SU-DHL-6 (cell line): ENCODE data around the gene ALKBH2.

Experiments used
- EZH2phosphoT487 ChIP-seq: fragments of 200-600 bp; sonication (generic), shearing (Covaris generic); conservative IDR thresholded peaks from 2 replicates; pipeline ENCODE4 v1.6.1; 2018; ENCODE audit warnings: mild to moderate bottlenecking, antibody characterized with exemption, low read length, moderate library complexity, mixed read lengths
- TF ChIP-seq, protein P1 (sequence below): fragments of 200-600 bp; sonication (generic); IDR thresholded peaks from one replicate; pipeline ENCODE4 v1.5.1; 2017; ENCODE audit warnings: antibody characterized with exemption, mild to moderate bottlenecking, low read length, moderate library complexity; ENCODE audit not compliant: insufficient read depth, poor library complexity, severe bottlenecking

DNA sequence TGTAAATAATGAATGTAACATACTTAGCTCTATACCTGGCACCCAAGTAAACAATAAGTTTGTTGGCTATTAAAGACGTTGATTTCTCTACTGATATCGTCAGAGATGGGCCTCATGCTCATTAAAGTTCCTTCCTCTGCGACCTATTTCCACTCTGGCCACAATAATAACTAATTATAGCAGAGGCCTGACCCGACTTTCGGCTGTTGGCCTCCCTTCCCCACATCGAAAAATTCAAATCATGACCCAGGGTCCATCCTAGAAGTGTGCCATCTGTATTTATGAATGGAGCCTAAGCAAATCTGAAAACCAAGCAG is 41.2 kb downstream of the ALKBH2 start:
- TF ChIP-seq, protein P1, sequence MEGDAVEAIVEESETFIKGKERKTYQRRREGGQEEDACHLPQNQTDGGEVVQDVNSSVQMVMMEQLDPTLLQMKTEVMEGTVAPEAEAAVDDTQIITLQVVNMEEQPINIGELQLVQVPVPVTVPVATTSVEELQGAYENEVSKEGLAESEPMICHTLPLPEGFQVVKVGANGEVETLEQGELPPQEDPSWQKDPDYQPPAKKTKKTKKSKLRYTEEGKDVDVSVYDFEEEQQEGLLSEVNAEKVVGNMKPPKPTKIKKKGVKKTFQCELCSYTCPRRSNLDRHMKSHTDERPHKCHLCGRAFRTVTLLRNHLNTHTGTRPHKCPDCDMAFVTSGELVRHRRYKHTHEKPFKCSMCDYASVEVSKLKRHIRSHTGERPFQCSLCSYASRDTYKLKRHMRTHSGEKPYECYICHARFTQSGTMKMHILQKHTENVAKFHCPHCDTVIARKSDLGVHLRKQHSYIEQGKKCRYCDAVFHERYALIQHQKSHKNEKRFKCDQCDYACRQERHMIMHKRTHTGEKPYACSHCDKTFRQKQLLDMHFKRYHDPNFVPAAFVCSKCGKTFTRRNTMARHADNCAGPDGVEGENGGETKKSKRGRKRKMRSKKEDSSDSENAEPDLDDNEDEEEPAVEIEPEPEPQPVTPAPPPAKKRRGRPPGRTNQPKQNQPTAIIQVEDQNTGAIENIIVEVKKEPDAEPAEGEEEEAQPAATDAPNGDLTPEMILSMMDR: no peak
- TF ChIP-seq EZH2phosphoT487: no peak
